Measurements from ENCODE around the gene PSMB7.

GRCh38 chr9:124330011-124330697 is 85.1 kb downstream of the PSMB7 start:
- TF ChIP-seq CTCF (IDR thresholded peaks at IDR 0.05) (no peak), POLR2A (IDR thresholded peaks at IDR 0.05) (no peak)

Measured in heart left ventricle (tissue), 13 donors.